ENCODE measurements around the gene ENPP3. TPM values are rescaled to one million over a fixed set of nuclear protein-coding genes. Genes with fewer than 3 reads are reported as not detected.

The ENPP3 gene
- total and polyA plus RNA-seq, 4 donors = 0.31 to 2.9 (median 0.54) TPM

DNA sequence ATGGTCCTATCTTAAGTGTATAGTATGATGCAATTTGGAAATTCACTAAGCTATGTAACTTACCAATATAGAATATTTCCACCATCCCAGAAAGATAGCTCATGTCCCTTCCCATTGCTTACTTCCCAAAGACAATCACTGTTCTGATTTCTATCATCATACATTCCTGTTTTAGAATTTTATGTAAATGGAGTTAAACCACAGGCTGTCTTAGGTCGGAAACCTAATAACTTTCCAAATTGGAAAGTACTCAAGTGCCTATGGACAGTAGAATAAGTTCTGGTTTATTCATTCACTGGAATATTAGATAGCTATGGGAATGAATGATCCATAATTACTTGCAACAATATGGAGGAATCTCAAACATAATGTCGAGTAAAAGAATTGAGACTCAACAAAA is 20.1 kb downstream of the ENPP3 start:
- no peaks in the 10 kb centered on the region for H3K27me3 ChIP-seq (ENCODE audit: control insufficient read depth in 3 of 3, insufficient read depth in 3 of 3, low read length in 2 of 3)
- WGBS, 2 donors = 90 to 94% methylated on average over 2 of the region's 2 CpGs
- peaks cover 0 to 1% (median 0%) of the 10 kb centered on the region in 5 donors for H3K4me1 ChIP-seq (ENCODE audit: control insufficient read depth in 5 of 5, insufficient read depth in 5 of 5, low read length in 5 of 5)
- H3K27ac ChIP-seq (ENCODE audit: low read depth in 1 of 2, low read length in 1 of 2) = no peak overlapping the region
- DNase-seq (no peak), ATAC-seq (ENCODE audit: insufficient read depth, low FRiP score) (no peak)
- no peaks in the 10 kb centered on the region for H3K9me3 ChIP-seq (ENCODE audit: control insufficient read depth in 4 of 4, insufficient read depth in 3 of 4, low read length in 3 of 4)
- no peaks in the 10 kb centered on the region for H3K36me3 ChIP-seq (ENCODE audit: control insufficient read depth in 4 of 4, insufficient read depth in 4 of 4, low read length in 4 of 4)
- H3K4me3 ChIP-seq = no peak overlapping the region
- H3K9ac ChIP-seq (ENCODE audit: insufficient read depth in 1 of 2, low read length in 2 of 2) = no peak overlapping the region
- TF ChIP-seq, protein P1, sequence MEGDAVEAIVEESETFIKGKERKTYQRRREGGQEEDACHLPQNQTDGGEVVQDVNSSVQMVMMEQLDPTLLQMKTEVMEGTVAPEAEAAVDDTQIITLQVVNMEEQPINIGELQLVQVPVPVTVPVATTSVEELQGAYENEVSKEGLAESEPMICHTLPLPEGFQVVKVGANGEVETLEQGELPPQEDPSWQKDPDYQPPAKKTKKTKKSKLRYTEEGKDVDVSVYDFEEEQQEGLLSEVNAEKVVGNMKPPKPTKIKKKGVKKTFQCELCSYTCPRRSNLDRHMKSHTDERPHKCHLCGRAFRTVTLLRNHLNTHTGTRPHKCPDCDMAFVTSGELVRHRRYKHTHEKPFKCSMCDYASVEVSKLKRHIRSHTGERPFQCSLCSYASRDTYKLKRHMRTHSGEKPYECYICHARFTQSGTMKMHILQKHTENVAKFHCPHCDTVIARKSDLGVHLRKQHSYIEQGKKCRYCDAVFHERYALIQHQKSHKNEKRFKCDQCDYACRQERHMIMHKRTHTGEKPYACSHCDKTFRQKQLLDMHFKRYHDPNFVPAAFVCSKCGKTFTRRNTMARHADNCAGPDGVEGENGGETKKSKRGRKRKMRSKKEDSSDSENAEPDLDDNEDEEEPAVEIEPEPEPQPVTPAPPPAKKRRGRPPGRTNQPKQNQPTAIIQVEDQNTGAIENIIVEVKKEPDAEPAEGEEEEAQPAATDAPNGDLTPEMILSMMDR (IDR thresholded peaks at IDR 0.05; ENCODE audit: control extremely low read depth, extremely low read depth) = no peak

DNA sequence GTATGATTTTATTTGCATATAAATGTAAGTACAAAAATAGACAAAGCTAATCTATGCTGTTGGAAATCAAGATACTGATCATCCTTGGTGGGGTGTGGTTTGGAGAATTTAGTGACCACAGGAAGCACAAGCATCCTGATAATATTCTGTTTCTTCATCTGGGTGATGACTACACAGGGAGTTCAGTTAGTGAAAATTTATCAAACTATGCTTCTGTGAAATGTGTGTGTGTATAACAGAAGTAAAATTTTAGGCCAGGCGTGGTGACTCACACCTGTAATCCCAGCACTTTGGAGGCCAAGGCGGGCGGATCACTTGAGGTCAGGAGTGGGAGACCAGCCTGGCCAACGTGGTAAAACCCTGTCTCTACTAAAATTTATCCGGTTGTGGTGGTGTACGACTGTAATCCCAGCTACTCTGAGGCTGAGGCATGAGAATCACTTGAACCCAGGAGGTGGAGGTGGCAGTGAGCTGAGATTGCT is 20.6 kb downstream of the ENPP3 start:
- ATAC-seq (ENCODE audit: insufficient read depth, low FRiP score) (no peak), DNase-seq (no peak)
- H3K36me3 ChIP-seq (ENCODE audit: control insufficient read depth in 4 of 4, insufficient read depth in 4 of 4, low read length in 4 of 4) = no peaks in the 10 kb centered on the region
- TF ChIP-seq, protein P1 (IDR thresholded peaks at IDR 0.05; ENCODE audit: control extremely low read depth, extremely low read depth) = no peak
- no peaks in the 10 kb centered on the region for H3K27me3 ChIP-seq (ENCODE audit: control insufficient read depth in 3 of 3, insufficient read depth in 3 of 3, low read length in 2 of 3)
- no peak overlapping the region for H3K9ac ChIP-seq (ENCODE audit: insufficient read depth in 1 of 2, low read length in 2 of 2)
- H3K9me3 ChIP-seq (ENCODE audit: control insufficient read depth in 4 of 4, insufficient read depth in 3 of 4, low read length in 3 of 4) = no peaks in the 10 kb centered on the region
- no peak overlapping the region for H3K27ac ChIP-seq (ENCODE audit: low read depth in 1 of 2, low read length in 1 of 2)
- WGBS, 2 donors = 79 to 82% methylated on average over 6 of the region's 6 CpGs
- peaks cover 0 to 1% (median 0%) of the 10 kb centered on the region in 5 donors for H3K4me1 ChIP-seq (ENCODE audit: control insufficient read depth in 5 of 5, insufficient read depth in 5 of 5, low read length in 5 of 5)
- no peak overlapping the region for H3K4me3 ChIP-seq

DNA sequence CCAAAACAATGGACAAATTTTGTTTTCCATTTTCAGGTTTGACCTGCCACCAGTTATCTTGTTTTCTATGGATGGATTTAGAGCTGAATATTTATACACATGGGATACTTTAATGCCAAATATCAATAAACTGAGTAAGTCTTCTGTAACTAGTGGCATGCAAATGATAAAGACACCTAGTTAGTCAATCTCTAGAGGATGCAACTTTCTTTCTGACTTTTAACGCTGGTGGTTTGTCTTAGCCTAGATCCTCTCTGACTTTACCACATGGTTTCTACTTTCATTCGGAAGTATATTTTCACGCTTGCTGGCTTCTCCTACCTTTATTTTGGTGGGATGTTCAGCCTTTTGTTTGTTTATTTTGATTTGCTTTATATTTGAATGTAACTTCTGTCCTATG is 21.2 kb downstream of the ENPP3 start:
- H3K4me3 ChIP-seq = no peak overlapping the region
- H3K9me3 ChIP-seq (ENCODE audit: control insufficient read depth in 4 of 4, insufficient read depth in 3 of 4, low read length in 3 of 4) = no peaks in the 10 kb centered on the region
- 94 to 95% methylated on average over 3 of the region's 3 CpGs for WGBS, 2 donors
- no peak for DNase-seq
- TF ChIP-seq, protein P1 (IDR thresholded peaks at IDR 0.05; ENCODE audit: control extremely low read depth, extremely low read depth) = no peak
- H3K4me1 ChIP-seq (ENCODE audit: control insufficient read depth in 5 of 5, insufficient read depth in 5 of 5, low read length in 5 of 5) = peaks cover 0 to 1% (median 0%) of the 10 kb centered on the region in 5 donors
- H3K9ac ChIP-seq (ENCODE audit: insufficient read depth in 1 of 2, low read length in 2 of 2) = no peak overlapping the region
- no peaks in the 10 kb centered on the region for H3K27me3 ChIP-seq (ENCODE audit: control insufficient read depth in 3 of 3, insufficient read depth in 3 of 3, low read length in 2 of 3)
- no peak for ATAC-seq (ENCODE audit: insufficient read depth, low FRiP score)
- no peak overlapping the region for H3K27ac ChIP-seq (ENCODE audit: low read depth in 1 of 2, low read length in 1 of 2)
- H3K36me3 ChIP-seq (ENCODE audit: control insufficient read depth in 4 of 4, insufficient read depth in 4 of 4, low read length in 4 of 4) = no peaks in the 10 kb centered on the region

DNA sequence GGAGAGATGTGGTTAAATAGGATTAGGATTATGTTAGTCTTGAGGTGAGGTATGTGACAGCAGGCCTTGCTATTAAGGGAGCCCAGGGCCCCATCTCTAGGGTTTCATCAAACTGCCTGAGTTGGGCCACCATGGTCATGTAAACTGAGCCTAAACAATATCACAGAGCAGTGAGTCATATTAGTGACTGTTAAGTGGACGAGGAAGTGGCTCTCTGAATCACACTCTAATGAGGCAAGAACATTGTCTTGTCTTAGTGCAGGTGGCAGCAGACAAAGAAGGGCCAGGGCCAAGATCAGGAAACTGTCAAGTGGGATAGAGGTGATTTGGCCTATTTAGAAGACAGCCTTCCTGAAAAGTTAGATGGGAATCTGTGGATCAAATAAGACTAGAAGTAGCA is 23.1 kb downstream of the ENPP3 start:
- TF ChIP-seq, protein P1 (IDR thresholded peaks at IDR 0.05; ENCODE audit: control extremely low read depth, extremely low read depth) = no peak
- DNase-seq (no peak), ATAC-seq (ENCODE audit: insufficient read depth, low FRiP score) (peak; percentile 53)
- Histone ChIP-seq H3K4me1 (ENCODE audit: control insufficient read depth in 5 of 5, insufficient read depth in 5 of 5, low read length in 5 of 5) (peaks cover 0 to 1% (median 0%) of the 10 kb centered on the region in 5 donors), H3K27me3 (ENCODE audit: control insufficient read depth in 3 of 3, insufficient read depth in 3 of 3, low read length in 2 of 3) (no peaks in the 10 kb centered on the region), H3K9ac (ENCODE audit: insufficient read depth in 1 of 2, low read length in 2 of 2) (no peak overlapping the region), H3K4me3 (no peak overlapping the region), H3K9me3 (ENCODE audit: control insufficient read depth in 4 of 4, insufficient read depth in 3 of 4, low read length in 3 of 4) (no peaks in the 10 kb centered on the region), H3K27ac (ENCODE audit: low read depth in 1 of 2, low read length in 1 of 2) (no peak overlapping the region), H3K36me3 (ENCODE audit: control insufficient read depth in 4 of 4, insufficient read depth in 4 of 4, low read length in 4 of 4) (no peaks in the 10 kb centered on the region)
- 47 to 58% methylated on average over 1 of the region's 1 CpG for WGBS, 2 donors
